NOMO-1 (cell line): Measurements from ENCODE around the gene TCP11L2.
"Not testable (repeated sequence)": the region's sequence is repeated elsewhere in the genome, so short reads cannot be mapped to it uniquely, and the experiment has no call there.

Source experiments
- DNase-seq, 2 experiments: peaks; one replicate each; lab custom pipeline; 2025; ENCODE audit not compliant: unreplicated experiment in 2 of 2; lab: John Stamatoyannopoulos, UW

Gene TCP11L2

DNA sequence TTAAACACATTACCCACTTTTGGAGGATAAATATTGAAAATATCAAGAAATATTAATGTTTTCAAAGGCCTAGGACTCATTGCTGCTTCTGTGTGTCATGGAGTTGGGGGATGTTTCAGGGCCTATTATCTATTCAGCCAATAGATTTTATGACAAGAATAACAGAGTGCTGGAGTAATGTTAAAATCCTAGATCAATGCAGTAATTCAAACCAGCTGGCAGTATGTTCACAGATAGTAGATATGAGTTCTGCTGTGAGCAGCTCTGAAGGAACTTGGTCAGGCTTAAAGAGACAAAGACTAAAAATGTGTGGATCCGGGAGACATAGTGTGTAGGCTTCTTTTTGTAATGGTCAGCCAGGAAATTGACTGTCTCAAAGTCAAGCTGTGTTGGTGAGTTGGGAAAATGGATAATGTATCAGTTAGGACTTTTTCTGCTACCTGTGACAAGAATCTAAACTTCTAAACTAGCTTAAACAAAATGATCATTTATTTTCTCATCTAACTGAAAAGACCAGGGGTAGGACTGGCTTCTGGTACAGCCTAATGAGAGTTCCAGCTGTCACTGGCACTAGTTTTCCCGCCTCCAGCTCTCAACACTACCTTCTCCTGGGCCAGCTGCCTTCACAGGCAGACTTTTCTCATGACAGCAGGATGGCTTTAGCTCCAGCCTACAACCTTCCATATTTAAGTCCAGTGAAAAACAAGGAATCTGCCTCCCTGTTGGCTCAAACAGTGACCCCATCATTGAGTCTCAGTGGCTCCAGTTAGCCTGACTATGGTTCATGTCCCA is 38.7 kb downstream of the TCP11L2 start:
- no peak for DNase-seq

DNA sequence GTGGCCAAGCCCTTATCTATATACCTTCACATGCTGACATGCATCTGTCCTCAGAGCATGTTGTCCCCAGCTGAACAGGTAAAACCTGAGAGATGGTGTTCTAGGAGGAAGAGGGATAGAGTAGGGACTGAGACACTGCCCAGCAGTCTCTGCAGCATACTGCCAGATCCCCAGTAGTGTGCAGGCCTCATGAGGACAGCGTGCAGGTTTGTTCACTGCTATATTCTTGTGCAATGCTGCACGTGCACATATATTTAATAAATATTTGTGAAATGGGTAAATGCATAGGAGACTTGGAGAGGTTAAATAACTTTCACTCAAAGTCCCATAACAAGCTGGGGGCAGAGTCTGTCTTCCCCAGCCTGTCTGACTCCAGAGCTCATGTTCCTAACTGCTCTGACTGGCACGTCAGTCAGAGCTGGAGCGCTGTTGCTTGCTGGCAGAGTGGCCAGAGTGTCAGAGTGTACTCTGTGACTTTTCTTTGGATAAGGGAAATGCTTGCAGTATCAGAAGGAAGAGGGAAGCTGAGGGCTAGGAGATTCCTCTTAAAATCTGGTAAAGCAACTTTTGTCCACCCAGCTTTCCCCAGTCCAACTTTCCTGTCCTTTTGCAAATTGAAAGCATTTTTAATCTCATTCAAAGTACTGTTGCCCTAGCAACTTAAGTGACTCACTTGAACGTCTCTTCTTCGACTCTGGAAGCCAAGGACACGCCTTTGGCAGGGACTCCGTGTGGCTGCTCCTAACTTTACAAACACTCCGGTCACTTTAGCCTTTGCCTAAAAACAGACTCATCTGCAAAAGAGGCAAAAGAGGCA is 40.1 kb downstream of the TCP11L2 start:
- DNase-seq, result no peak

DNA sequence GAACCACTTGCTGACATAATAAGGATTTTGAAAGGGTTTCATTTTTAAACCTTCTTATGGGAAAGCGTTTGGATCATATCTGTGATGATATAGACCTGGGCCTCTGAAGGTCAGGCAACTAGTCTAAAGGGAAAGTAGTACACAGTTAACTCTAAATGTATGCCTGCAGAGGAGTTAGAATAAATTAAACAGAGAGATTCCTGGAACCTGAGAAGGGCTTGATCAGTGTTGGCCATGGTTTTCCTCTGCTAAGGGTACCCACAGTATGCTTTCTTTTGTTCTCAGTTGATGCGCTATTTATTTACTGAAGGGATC is 40.6 kb downstream of the TCP11L2 start:
- DNase-seq, result no peak

DNA sequence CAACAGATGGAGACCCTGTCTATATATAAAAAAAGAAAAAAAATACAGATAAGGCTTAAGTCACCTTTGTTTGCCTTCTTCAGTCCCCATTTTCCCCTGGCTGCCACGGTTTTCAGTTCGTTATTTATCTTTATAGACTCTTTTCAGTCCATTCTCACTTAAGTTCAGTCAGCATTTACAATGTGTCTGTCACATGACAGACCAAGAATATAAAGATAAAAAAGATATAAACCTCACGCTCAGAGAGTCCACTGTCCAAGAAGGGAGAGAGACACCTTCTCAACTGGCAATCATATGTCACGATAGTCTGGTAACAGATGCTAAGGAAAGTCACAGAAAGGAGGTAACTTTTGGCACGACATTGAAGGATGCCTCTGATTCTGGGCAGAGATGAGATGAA is 41.6 kb downstream of the TCP11L2 start:
- no peak for DNase-seq

DNA sequence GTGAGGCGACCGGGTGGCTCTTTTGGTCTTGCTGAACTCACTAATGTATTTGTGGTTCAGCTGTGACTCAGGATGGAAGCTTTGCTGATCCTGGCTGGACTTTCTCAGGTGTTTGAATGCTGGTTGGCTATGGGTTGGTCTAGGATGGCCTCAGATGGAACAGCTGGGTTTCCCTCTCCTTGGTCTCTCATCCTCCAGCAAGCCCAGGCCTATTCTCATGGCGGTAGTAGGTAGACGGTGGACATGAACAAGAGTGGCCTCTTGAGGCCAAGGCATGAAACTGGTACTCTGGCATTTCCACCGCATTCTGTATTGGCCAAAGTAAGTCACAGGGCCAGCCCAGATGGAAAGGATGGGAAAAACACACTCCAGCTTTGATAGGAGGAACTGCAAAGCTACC is 43.2 kb downstream of the TCP11L2 start:
- peak; percentile 5 to 64 for DNase-seq

DNA sequence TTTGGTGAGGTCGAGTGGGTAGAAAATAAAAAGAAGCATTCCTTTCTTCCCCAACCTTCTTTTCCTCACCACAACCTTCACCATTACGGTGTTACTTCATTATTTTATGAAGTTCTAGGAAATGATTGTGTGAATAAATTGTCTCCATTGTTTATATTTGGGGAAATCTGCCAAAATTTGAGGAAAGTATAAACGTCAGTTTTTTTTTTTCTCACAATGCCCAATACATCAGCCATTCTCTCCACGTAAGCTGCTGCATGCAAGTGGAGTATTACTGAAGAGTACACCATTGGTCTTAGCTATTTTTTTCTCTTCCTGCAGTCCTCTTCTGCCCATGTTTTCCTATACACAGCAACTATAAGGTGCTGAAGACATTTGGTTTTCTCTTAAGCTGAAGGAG is 45.9 kb downstream of the TCP11L2 start:
- no peak for DNase-seq

DNA sequence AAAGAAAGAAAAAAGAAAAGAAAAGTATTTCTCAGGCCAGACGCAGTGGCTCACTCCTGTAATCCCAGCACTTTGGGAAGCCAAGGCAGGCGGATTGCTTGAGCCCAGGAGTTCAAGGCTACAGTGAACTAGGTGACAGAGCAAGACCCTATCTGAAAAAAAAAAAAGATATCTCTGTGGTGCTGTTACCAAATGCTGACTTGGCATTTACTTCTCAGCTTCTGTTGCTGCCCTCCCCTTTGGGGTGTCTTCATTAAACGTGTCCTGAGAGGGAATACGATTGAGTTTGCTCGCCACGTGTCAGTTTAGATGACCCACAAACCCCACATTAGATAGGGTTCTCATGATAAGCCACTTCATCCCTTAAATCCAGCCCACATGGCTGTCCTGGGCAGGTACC is 50.6 kb downstream of the TCP11L2 start:
- no peak for DNase-seq

DNA sequence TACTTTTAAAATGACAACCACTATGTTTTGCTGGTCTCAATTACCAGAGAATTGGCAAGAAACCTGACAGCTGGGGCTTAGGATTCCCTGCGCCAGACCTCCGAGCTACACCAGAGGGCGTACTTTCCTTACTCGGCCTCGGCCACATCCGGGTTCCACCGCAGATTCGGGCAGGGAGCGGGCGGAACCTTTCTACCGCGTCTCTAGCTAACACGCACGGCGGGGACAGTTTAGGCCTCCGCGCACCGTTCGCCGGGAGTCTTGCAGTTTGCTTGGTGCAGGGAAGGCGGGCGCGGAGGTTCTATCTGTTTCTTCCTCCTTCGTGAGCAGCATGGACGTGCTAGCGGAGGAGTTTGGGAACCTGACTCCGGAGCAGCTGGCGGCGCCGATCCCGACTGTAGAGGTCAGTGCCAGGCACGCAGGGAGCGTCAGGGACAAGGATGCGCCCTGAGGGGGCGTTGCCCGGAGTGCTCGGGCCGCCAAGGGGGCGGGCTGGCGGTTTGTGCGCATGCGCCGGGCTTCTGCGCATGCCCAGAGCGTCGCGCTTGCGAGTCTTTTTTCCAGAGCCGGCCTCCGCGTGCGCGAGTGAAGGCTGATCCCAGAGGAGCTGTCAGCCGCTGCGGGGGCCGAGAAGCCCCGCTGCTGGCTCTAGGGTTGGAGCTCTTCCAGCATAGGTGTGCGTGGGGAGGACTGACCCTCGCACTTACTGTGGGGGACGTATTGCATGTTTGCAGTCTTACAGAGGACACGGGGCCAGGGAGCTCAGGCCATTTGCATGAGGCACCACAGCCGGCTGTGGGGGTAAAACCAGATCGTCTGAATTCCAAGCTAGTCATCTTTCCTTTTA is 55.2 kb downstream of the TCP11L2 start, which contains the start of gene POLR3B:
POLR3B (plus strand) TSS at position 200 of the 847 bp plus-strand sequence; CDS start at position 332, 132 bp downstream.
- DNase-seq, result peak; percentile 91 to 93

DNA sequence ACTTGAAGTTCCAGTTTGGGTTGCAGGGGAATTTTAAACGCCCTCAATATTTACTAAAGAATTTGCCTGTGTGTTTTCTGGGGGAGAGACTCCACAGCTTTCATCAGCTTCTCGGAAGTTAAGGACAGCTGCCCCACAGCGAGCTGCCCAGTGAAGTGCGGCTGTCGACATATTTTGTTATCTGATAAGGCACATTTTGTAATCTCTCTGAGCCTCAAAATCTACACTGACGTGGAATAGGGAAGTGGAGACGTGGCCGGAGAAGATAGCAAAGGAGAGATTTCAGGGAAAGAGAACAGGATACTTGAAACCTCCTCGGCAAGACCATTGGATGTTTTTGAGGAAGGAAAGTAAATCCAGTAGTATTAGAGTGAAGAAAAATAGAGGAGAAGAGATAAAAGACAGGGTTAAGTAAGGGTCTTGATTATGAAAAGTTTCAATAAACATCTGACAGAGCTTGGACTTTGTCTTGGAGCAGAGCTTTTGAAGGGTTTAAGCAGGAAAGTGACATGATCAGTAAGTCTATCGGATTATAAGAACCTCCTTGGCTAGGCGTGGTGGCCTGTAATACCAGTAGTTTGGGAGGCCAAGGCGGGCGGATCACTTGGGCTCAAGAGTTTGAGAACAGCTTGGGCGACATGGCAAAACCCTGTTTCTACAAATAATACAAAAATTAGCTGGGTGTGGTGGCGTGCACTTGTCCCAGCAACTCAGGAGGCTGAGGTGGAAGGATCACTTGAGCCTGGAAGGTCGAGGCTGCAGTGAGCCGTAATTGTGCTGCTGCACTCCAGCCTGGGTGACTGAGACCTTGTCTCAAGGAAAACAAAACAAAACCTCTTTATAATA is 56.1 kb downstream of the TCP11L2 start:
- peak; percentile 74 to 82 for DNase-seq

DNA sequence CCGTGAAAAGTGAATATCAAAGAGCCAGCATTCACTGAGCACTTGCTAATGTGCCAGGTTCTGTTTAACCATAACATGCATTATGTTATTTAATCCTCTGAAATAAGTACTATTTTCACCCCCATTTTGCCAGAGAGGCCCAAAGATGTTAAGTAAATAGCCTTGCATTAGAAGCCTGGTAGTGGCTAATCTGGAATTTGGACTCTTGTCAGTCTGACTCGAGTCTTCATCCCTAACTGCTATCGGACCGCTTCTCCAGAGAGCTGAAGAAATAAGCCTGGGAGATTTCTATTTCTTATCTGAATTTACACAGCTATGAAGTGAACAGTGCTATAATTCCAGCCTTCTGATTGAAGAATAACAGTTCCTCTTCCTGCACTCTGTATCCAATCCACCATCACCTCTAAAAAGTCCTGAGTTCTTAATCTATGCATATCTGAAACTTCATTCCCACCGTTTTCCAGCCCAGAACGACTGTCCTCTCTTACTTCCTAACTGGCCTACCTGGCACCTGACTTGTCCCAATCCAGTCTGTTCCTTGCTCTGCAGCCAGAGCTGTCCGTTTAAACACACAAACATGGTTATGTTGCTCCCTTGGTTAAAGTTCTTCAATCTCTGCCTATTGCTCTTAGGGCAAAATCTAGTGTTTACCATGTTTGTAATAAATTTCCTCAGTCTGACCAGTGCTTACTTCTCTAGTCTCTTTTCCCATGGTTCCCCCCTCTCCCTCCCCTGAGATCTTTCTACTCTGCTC is 57.3 kb downstream of the TCP11L2 start:
- no peak for DNase-seq

DNA sequence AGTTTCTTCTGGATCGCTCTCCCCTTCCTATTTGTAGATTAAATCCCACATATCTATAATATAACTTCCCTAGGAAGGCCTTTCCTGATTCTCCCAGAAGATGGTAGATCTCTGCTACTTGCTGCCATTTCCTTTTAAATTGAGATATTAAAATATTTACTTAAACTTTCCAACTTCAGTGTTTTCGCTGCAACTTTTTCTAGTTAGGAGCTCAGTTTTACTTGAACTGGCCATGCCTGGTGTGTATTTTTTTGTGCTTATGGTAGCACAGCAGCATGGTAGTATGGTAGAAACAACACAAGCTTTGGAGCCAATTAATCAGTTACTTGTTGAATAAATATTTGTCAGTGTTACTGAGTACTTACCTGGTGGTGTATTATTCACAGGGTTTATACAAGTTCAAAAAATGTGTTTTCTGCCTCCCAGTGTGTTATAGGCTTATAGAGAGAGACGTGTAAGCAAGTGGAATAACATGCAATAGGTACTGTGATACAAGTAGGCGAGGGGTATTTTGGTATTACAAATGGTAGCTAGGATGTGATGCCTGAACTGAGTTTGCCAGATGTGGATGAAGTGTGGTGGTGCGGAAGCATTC is 58.0 kb downstream of the TCP11L2 start:
- no peak for DNase-seq

DNA sequence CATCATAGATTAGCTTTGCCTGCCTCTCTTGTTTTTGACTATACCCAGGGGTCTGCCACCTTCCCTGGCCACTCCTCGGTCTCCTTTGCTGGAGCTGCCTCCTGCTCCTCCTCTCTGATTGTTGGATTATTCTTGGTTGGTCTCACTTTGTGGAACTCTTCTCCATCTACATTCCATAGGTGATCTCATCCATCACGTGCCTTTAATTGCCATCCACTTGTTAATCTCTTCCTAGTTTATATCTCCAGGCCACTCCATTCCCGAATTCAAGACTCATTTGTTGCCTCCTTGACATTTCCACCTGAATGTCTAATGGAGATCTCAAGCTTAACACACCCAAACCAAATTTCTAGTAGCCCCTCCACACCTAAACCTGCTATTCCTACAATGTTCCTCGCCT is 60.4 kb downstream of the TCP11L2 start:
- no peak for DNase-seq

DNA sequence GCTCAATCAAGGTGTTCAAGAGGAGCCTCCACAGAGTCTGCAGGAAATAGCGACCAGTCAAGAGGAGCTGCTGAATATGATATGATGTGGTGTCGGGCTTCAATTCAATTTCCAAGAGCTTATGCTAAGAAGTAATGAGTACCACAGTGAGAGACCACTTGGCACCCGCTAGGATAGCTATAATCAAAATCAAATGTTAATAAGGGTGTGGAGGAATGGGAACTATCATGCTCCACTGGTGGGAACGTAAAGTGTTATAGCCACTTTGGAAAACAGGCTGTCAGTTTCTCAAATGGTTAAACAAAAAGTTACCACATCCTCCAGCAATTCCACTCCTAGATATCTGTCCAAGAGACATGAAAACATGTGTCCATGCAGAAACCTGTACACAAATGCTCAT is 61.7 kb downstream of the TCP11L2 start:
- DNase-seq, result no peak

DNA sequence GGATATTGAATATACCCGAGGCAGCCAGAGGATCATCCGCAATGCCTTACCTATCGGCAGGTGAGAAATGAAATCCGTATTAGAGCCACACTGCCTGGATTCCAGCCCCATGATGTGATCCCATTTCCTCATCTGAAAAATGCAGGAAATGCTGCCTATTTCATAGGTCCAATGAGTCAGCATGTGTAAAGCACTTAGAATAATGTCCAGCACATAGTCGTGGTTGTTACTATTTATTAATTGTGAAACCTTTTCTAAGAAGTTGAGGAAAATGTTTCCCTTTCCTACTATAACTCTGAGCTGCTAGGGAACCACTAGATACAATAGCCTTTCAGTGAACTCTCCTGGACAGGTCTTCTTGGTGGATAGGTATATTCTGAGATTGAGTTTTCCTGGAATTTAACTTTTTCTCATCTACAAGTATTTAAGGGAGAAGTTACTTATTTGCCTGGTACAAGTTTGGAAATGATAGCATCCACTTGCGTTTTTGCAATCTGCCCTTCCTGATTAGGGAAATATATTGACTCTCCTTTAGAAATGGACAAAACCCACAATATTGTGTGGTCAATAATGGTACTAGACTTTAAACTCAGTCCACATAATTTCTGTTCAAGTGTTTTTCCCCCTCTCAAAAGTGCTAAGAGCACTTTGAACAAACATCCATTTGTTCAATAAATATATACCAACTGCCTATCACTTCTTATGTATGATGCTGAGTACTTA is 67.3 kb downstream of the TCP11L2 start:
- DNase-seq, result no peak

DNA sequence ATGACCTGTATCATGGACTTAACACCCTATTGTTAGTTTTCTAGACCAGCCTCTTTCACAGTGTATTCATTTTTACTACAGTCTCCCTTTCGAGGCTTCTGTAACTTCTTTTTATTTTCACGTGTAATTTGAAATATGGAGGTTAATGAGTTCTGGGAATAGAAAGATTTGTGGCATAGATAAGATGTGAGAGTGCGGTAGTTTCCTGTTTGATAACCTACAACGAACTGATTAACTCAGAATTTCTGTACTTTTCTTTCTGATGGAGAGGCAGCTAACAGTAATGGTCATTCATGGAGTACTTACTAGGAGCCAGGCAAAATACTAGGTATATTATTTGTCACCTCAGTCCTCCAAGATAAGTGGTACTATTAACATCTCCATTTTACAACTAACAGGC is 76.3 kb downstream of the TCP11L2 start:
- DNase-seq, result no peak

DNA sequence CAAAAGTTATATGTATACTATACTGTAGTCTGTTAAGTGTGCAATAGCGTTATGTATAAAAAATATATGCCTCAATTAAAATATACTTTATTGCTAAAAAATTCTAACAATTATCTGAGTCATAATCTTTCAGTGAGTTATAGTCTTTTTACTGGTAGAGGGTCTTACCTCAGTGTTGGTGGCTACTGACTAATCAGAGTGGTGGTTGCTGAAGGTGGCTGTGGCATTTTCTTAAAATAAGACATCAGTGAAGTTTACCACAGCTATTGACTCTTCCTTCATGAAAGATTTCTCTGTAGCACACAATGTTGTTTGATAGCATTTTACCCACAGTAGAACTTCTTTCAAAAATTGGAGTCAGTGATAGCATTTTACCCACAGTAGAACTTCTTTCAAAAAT is 78.4 kb downstream of the TCP11L2 start:
- DNase-seq, result no peak

DNA sequence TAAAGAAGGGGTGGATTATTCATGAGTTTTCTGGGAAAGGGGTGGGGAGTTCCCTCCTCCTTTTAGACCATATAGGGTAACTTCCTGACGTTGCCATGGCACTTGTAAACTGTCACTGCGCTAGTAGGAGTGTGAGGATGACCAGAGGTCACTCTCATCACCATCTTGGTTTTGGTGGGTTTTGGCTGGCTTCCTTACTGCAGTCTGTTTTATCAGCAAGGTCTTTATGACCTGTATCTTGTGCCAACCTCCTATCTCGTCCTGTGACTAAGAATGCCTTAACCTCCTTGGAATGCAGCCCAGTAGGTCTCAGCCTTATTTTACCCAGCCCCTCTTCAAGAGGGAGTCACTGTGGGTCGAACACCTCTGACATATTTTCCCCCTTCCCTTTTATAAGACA is 79.3 kb downstream of the TCP11L2 start:
- DNase-seq, result not testable (repeated sequence)

DNA sequence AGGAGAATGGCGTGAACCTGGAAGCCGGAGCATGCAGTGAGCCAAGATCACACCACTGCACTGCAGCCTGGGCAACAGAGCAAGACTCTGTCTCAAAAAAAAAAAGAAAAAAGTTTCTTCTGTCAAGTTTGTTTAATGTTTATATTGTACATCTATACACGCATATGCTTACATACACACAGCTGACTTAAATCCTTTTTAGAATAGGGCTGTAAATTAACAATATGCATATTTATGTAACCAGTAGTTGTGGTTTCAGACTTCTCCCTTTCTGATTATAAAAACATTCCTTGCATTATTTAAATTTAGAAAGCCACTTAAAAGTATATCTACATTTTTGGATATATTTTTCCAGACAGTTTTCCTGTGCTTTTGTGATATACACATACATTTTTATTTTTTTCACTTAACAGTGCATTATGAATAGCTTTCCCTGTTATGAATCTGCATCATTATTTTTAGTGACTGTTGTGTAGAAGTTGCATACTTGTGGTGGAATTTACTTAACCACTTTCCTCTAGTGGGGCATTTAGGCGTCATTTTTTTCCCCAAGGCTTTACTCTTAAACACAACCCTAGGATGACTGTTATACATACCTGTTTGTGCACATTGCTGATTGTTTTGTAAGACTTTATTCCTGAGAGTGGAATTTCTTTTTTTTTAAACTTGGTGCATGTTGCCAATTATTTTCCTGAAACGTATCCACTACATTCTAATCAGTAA is 84.4 kb downstream of the TCP11L2 start:
- no peak for DNase-seq
